HepG2 (cell line): ENCODE data around the gene EIF3L. TPM values are rescaled to one million over a fixed set of nuclear protein-coding genes. Genes with fewer than 3 reads are reported as not detected.

Experiments used
- ATAC-seq: fragments of 200-7000 bp; cut with Tn5 transposase; 3 replicates; pipeline ENCODE4 v1.9.1; 2020; ENCODE audit warnings: mild to moderate bottlenecking, moderate library complexity
- BruUV-seq: library from RNA; stranded (reverse); fragments of 400-500 nt; replicated peaks from 2 replicates; lab custom pipeline; 2021; lab: Mats Ljungman, UMichigan
- CTCF ChIA-PET: fragments of 300-600 bp; formaldehyde crosslinking; extraction: SDS; loops from one replicate; lab custom pipeline; 2021; ENCODE audit warnings: low total read pairs, inconsistent platforms, low intra/inter-chr PET ratio; lab: Yijun Ruan, JAX
- POLR2A ChIA-PET: fragments of 350-600 bp; sonication (Branson Sonifier 250); formaldehyde crosslinking; loops from one replicate; lab custom pipeline; 2020; ENCODE audit warnings: antibody characterized with exemption, inconsistent platforms; lab: Yijun Ruan, JAX
- DNase-seq: peaks from one replicate; pipeline ENCODE4 v3.0.0-alpha.2; 2015; ENCODE audit warnings: low spot score
- FAIRE-seq: peaks from 3 replicates; lab custom pipeline; 2011; peaks lifted over from hg19 to GRCh38; lab: Jason Lieb, UNC
- H2AFZ ChIP-seq: one replicate; pipeline ENCODE4 v1.6.1; 2011; ENCODE audit warnings: low read length, inconsistent platforms
- H3K27ac ChIP-seq: fragments of 300-600 bp; 3 replicates; pipeline ENCODE4 v1.8.0; 2011; ENCODE audit warnings: mixed run types, mild to moderate bottlenecking, mixed read lengths, low read length, inconsistent platforms; ENCODE audit not compliant: insufficient read depth; ENCODE audit errors: extremely low read length
- H3K27me3 ChIP-seq, 2 experiments: fragments of 200-600 bp in 1 of 2; 2 replicates in 1 of 2; 3 replicates in 1 of 2; pipeline versions ENCODE4 v1.6.0 to v1.8.0; 2011; ENCODE audit warnings: low read length in 2 of 2, mild to moderate bottlenecking in 2 of 2, moderate library complexity in 2 of 2, inconsistent platforms in 1 of 2; ENCODE audit not compliant: insufficient read depth in 2 of 2, control insufficient read depth in 1 of 2
- H3K36me3 ChIP-seq, 2 experiments: fragments of 200-600 bp in 1 of 2; replicated peaks in 1 of 2; 2 replicates in 1 of 2; 3 replicates in 1 of 2; pipeline versions ENCODE4 v1.5.1 to v1.8.0; 2011; ENCODE audit warnings: low read length in 2 of 2, inconsistent platforms in 1 of 2; ENCODE audit not compliant: insufficient read depth in 2 of 2, control insufficient read depth in 1 of 2
- H3K4me1 ChIP-seq: 2 replicates; pipeline ENCODE4 v1.5.1; 2012; ENCODE audit warnings: low read length, inconsistent platforms; ENCODE audit not compliant: insufficient read depth
- H3K4me2 ChIP-seq: 2 replicates; pipeline ENCODE4 v1.6.0; 2011; ENCODE audit warnings: low read depth, low read length, inconsistent platforms
- H3K4me3 ChIP-seq, 3 experiments: fragments of 200-600 bp in 1 of 3; sonication (generic), shearing (Covaris generic) in 1 of 3; replicated peaks in 1 of 3; 2 replicates each; pipeline ENCODE4 v1.5.1; 2011 to 2016; ENCODE audit warnings: low read length in 3 of 3, inconsistent platforms in 2 of 3, low read depth in 2 of 3, mild to moderate bottlenecking in 2 of 3, control low read depth in 1 of 3, mixed read lengths in 1 of 3; ENCODE audit not compliant: insufficient read depth in 1 of 3
- H3K79me2 ChIP-seq: one replicate; pipeline ENCODE4 v1.6.1; 2011; ENCODE audit warnings: low read length, inconsistent platforms; ENCODE audit not compliant: insufficient read depth
- H3K9ac ChIP-seq: 2 replicates; pipeline ENCODE4 v1.6.0; 2011; ENCODE audit warnings: mild to moderate bottlenecking, low read depth, low read length, inconsistent platforms; ENCODE audit not compliant: insufficient read depth
- H3K9me3 ChIP-seq: 2 replicates; pipeline ENCODE4 v1.5.1; 2012; ENCODE audit warnings: mild to moderate bottlenecking, low read length
- H4K20me1 ChIP-seq: 2 replicates; pipeline ENCODE4 v1.6.0; 2011; ENCODE audit warnings: inconsistent platforms, mild to moderate bottlenecking, low read length, moderate library complexity; ENCODE audit not compliant: insufficient read depth
- BCL6 ChIP-seq: IDR thresholded peaks from 2 replicates; pipeline ENCODE4 v1.6.1; 2016; ENCODE audit warnings: missing genetic modification reagents, missing compliant biosample characterization
- CERS6 ChIP-seq: sonication (generic); formaldehyde crosslinking; IDR thresholded peaks from 2 replicates; pipeline ENCODE4 v1.5.0; 2020; ENCODE audit warnings: missing genetic modification reagents
- JUNB ChIP-seq: sonication (generic); formaldehyde crosslinking; IDR thresholded peaks from 2 replicates; pipeline ENCODE4 v1.8.0; 2022; ENCODE audit warnings: missing genetic modification reagents, mild to moderate bottlenecking, borderline replicate concordance
- KDM1A ChIP-seq: IDR thresholded peaks from 2 replicates; pipeline ENCODE4 v1.6.1; 2016; ENCODE audit warnings: missing compliant biosample characterization
- KDM4B ChIP-seq: sonication (generic); formaldehyde crosslinking; IDR thresholded peaks from 2 replicates; pipeline ENCODE4 v1.4.0; 2020; ENCODE audit warnings: missing genetic modification reagents
- NBN ChIP-seq: fragments of 450-650 bp; conservative IDR thresholded peaks from 2 replicates; pipeline ENCODE4 v1.6.1; 2017
- SMARCC2 ChIP-seq: fragments of 450-650 bp; IDR thresholded peaks from 2 replicates; pipeline ENCODE4 v1.6.1; 2017; ENCODE audit warnings: antibody characterized with exemption, mild to moderate bottlenecking
- ZMAT3 ChIP-seq: sonication (generic); formaldehyde crosslinking; conservative IDR thresholded peaks from 2 replicates; pipeline ENCODE4 v1.7.0; 2021; ENCODE audit warnings: missing genetic modification reagents
- WGBS: methylation state at CpG from one replicate; pipeline ENCODE4 v1.1.6; 2017; ENCODE audit warnings: low lambda C conversion rate; 5-methylcytosine and 5-hydroxymethylcytosine counted together
- in situ Hi-C: cut with HindIII; loops from 2 replicates; pipeline ENCODE4 v1.10.0; 2017; ENCODE audit warnings: low pct_unique_long_range_greater_than_20kb; ENCODE audit not compliant: extremely low pct_ligation_motif_present
- intact Hi-C: fragments of 100-400 bp; cut with micrococcal nuclease; formaldehyde crosslinking; loops from one replicate; pipeline ENCODE4 v1.10.0; 2022; ENCODE audit not compliant: unreplicated experiment
- polyA plus RNA-seq, 8 experiments: library from polyadenylated mRNA; depleted of rRNA in 3 of 8; stranded (reverse) in 7 of 8; unstranded in 1 of 8; fragments of >200 nt; fragmentation: Illumina TruSeq in 4 of 8; extraction: Trizol in 4 of 8; gene quantifications; 2 replicates each; pipeline versions ENCODE4 v1.2.1 to v1.2.3, GENCODE V29; 2011 to 2016; ENCODE audit warnings: low read depth in 4 of 8, missing spikeins in 1 of 8, mixed read lengths in 1 of 8; ENCODE audit not compliant: insufficient read depth in 1 of 8
- total RNA-seq, 5 experiments: library from RNA; depleted of rRNA; stranded (reverse); fragments of >200 nt; fragmentation: Illumina TruSeq; extraction: Trizol; gene quantifications; 2 replicates each; pipeline ENCODE4 v1.2.3, GENCODE V29; 2016; ENCODE audit warnings: low read depth in 1 of 5
- TF ChIP-seq, protein P1 (sequence below): sonication (generic); formaldehyde crosslinking; IDR thresholded peaks from 2 replicates; pipeline ENCODE4 v1.4.0; 2020; ENCODE audit warnings: missing genetic modification reagents
- TF ChIP-seq, protein P2 (sequence below): sonication (generic); formaldehyde crosslinking; IDR thresholded peaks from 2 replicates; pipeline ENCODE4 v1.4.0; 2020; ENCODE audit warnings: missing genetic modification reagents, borderline replicate concordance
- TF ChIP-seq, protein P3 (sequence below): sonication (generic); formaldehyde crosslinking; IDR thresholded peaks from 2 replicates; pipeline ENCODE4 v1.5.1; 2020; ENCODE audit warnings: missing genetic modification reagents, mild to moderate bottlenecking, borderline replicate concordance

Gene EIF3L
- total and polyA plus RNA-seq, 2 of the 13 experiments (the other 11 are each of a cell fraction or from before 2014, with no cell fraction given): 514 to 793 TPM

DNA sequence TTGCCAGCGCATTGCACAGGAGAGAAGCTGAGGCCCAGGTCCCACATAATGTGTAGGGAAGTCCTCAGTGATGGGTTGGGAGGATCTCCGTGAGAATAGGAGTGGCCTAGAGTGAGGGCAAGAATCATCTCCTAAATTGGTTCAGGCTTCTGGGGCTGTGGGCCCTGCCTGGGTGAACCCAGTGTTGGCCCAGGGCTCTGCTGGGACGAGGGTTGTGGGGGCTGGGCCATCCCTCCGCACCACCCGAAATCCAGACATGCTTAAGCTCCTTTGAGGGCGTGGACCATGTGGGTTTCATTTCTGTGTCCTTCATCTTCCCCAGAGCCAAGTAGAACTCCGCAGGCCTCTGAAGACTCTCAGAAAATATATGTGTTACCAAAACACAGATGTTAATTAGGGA, 60.5 kb downstream of the EIF3L start:
- ChIA-PET CTCF (no interaction called here), POLR2A (interaction anchor here (2.5 to 6.0 kb wide), 2 partner anchors 11 to 15 kb away, joined by 7 to 69 read pairs; no protein-coding TSS in a partner anchor)
- Histone ChIP-seq H4K20me1 (no peaks in the 10 kb centered on the region), H3K4me2 (no peak overlapping the region), H3K27me3 (no peaks in the 10 kb centered on the region), H3K79me2 (peaks cover 8% of the 10 kb centered on the region), H3K4me1 (peaks cover 23% of the 10 kb centered on the region), H3K9me3 (no peaks in the 10 kb centered on the region), H3K36me3 (peaks cover 2 to 9% of the 10 kb centered on the region in 2 experiments; a peak in 1 of 5 replicates), H2AFZ (no peak overlapping the region), H3K27ac (no peak overlapping the region), H3K9ac (no peak overlapping the region), H3K4me3 (no peak overlapping the region)
- no peak for ATAC-seq
- intact Hi-C loops (no loop called here), in situ Hi-C loops (no loop called here)
- over 99% methylated on average over 7 of the region's 7 CpGs for WGBS
- FAIRE-seq: no peak
- BruUV-seq: no TSS peak
- DNase-seq: no peak
- TF ChIP-seq NBN (no peak), SMARCC2 (no peak), KDM4B (CRISPR knock-in tag) (no peak), JUNB (no peak), KDM1A (no peak), BCL6 (CRISPR knock-in tag) (no peak), ZMAT3 (no peak), CERS6 (CRISPR knock-in tag) (no peak)
- TF ChIP-seq, protein P1, sequence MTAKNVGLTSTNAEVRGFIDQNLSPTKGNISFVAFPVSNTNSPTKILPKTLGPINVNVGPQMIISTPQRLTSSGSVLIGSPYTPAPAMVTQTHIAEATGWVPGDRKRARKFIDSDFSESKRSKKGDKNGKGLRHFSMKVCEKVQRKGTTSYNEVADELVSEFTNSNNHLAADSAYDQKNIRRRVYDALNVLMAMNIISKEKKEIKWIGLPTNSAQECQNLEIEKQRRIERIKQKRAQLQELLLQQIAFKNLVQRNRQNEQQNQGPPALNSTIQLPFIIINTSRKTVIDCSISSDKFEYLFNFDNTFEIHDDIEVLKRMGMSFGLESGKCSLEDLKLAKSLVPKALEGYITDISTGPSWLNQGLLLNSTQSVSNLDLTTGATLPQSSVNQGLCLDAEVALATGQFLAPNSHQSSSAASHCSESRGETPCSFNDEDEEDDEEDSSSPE (CRISPR knock-in tag): no peak
- TF ChIP-seq, protein P2, sequence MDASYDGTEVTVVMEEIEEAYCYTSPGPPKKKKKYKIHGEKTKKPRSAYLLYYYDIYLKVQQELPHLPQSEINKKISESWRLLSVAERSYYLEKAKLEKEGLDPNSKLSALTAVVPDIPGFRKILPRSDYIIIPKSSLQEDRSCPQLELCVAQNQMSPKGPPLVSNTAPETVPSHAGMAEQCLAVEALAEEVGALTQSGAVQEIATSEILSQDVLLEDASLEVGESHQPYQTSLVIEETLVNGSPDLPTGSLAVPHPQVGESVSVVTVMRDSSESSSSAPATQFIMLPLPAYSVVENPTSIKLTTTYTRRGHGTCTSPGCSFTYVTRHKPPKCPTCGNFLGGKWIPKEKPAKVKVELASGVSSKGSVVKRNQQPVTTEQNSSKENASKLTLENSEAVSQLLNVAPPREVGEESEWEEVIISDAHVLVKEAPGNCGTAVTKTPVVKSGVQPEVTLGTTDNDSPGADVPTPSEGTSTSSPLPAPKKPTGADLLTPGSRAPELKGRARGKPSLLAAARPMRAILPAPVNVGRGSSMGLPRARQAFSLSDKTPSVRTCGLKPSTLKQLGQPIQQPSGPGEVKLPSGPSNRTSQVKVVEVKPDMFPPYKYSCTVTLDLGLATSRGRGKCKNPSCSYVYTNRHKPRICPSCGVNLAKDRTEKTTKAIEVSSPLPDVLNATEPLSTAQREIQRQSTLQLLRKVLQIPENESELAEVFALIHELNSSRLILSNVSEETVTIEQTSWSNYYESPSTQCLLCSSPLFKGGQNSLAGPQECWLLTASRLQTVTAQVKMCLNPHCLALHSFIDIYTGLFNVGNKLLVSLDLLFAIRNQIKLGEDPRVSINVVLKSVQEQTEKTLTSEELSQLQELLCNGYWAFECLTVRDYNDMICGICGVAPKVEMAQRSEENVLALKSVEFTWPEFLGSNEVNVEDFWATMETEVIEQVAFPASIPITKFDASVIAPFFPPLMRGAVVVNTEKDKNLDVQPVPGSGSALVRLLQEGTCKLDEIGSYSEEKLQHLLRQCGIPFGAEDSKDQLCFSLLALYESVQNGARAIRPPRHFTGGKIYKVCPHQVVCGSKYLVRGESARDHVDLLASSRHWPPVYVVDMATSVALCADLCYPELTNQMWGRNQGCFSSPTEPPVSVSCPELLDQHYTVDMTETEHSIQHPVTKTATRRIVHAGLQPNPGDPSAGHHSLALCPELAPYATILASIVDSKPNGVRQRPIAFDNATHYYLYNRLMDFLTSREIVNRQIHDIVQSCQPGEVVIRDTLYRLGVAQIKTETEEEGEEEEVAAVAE (CRISPR knock-in tag): no peak
- TF ChIP-seq, protein P3, sequence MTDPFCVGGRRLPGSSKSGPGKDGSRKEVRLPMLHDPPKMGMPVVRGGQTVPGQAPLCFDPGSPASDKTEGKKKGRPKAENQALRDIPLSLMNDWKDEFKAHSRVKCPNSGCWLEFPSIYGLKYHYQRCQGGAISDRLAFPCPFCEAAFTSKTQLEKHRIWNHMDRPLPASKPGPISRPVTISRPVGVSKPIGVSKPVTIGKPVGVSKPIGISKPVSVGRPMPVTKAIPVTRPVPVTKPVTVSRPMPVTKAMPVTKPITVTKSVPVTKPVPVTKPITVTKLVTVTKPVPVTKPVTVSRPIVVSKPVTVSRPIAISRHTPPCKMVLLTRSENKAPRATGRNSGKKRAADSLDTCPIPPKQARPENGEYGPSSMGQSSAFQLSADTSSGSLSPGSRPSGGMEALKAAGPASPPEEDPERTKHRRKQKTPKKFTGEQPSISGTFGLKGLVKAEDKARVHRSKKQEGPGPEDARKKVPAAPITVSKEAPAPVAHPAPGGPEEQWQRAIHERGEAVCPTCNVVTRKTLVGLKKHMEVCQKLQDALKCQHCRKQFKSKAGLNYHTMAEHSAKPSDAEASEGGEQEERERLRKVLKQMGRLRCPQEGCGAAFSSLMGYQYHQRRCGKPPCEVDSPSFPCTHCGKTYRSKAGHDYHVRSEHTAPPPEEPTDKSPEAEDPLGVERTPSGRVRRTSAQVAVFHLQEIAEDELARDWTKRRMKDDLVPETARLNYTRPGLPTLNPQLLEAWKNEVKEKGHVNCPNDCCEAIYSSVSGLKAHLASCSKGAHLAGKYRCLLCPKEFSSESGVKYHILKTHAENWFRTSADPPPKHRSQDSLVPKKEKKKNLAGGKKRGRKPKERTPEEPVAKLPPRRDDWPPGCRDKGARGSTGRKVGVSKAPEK (CRISPR knock-in tag): no peak
